Endothelial cell of umbilical vein (primary cell): ENCODE results near the gene GRK5. TPM values are rescaled to one million over a fixed set of nuclear protein-coding genes. Genes with fewer than 3 reads are reported as not detected.
A peak's percentile ranks its signal among the peaks of the same experiment; 100 is the strongest.

Experiments used
- BruUV-seq: library from RNA; stranded (reverse); fragments of 400-500 nt; replicated peaks from 2 replicates; lab custom pipeline; 2021; lab: Mats Ljungman, UMichigan
- CTCF ChIA-PET: fragments of 300-600, 350-600 bp; sonication (Branson Sonifier 250); formaldehyde crosslinking; loops from one replicate; lab custom pipeline; 2021; ENCODE audit warnings: antibody characterized with exemption, inconsistent platforms; lab: Charles Lee
- POLR2A ChIA-PET: fragments of 300-600, 350-600 bp; sonication (Branson Sonifier 250); formaldehyde crosslinking; loops from one replicate; lab custom pipeline; 2021; ENCODE audit warnings: antibody characterized with exemption, inconsistent platforms; lab: Charles Lee
- DNase-seq: peaks from one replicate; pipeline ENCODE4 v3.0.0-alpha.2; 2011; ENCODE audit warnings: low read depth, low spot score
- FAIRE-seq: peaks from 2 replicates; lab custom pipeline; 2011; peaks lifted over from hg19 to GRCh38; lab: Jason Lieb, UNC
- H2AFZ ChIP-seq: 2 replicates; pipeline ENCODE4 v1.6.0; 2012; ENCODE audit warnings: low read depth, low read length, control low read depth, inconsistent platforms
- H3K27ac ChIP-seq: 2 replicates; pipeline ENCODE4 v1.5.1; 2011; ENCODE audit warnings: low read depth, mild to moderate bottlenecking, control low read depth, low read length, moderate library complexity; ENCODE audit not compliant: insufficient read depth
- H3K27me3 ChIP-seq, 2 experiments: 2 replicates each; pipeline versions ENCODE4 v1.6.0 to v1.6.1; 2011; ENCODE audit warnings: low read length in 2 of 2, mixed read lengths in 1 of 2; ENCODE audit not compliant: control insufficient read depth in 2 of 2, insufficient read depth in 2 of 2
- H3K36me3 ChIP-seq, 2 experiments: 2 replicates in 1 of 2; 3 replicates in 1 of 2; pipeline ENCODE4 v1.5.1; 2011; ENCODE audit warnings: low read length in 2 of 2, mild to moderate bottlenecking in 1 of 2, moderate library complexity in 1 of 2; ENCODE audit not compliant: control insufficient read depth in 2 of 2, insufficient read depth in 2 of 2; ENCODE audit errors: extremely low read depth in 1 of 2
- H3K4me1 ChIP-seq: 3 replicates; pipeline ENCODE4 v1.5.1; 2011; ENCODE audit warnings: mild to moderate bottlenecking, low read length; ENCODE audit not compliant: control insufficient read depth, insufficient read depth; ENCODE audit errors: extremely low read depth
- H3K4me2 ChIP-seq: 2 replicates; pipeline ENCODE4 v1.6.1; 2011; ENCODE audit warnings: low read length, control low read depth, mixed read lengths; ENCODE audit not compliant: insufficient read depth
- H3K4me3 ChIP-seq, 3 experiments: fragments of 200-600 bp in 1 of 3; sonication (generic), shearing (Covaris generic) in 1 of 3; replicated peaks in 1 of 3; 2 replicates each; pipeline ENCODE4 v1.5.1; 2011 to 2016; ENCODE audit warnings: control low read depth in 3 of 3, low read length in 3 of 3, mild to moderate bottlenecking in 2 of 3, inconsistent platforms in 1 of 3, low read depth in 1 of 3, moderate library complexity in 1 of 3; ENCODE audit not compliant: insufficient read depth in 1 of 3
- H3K79me2 ChIP-seq: 2 replicates; pipeline ENCODE4 v1.6.0; 2012; ENCODE audit warnings: low read length, inconsistent platforms; ENCODE audit not compliant: control insufficient read depth, insufficient read depth
- H3K9ac ChIP-seq: replicated peaks from 2 replicates; pipeline ENCODE3; 2011; ENCODE audit warnings: low read length, control low read depth; ENCODE audit not compliant: insufficient read depth; ENCODE audit errors: extremely low read depth
- H3K9me1 ChIP-seq: replicated peaks from 3 replicates; pipeline ENCODE4 v1.6.0; 2011; ENCODE audit warnings: mild to moderate bottlenecking, low read length; ENCODE audit not compliant: control insufficient read depth, insufficient read depth; ENCODE audit errors: extremely low read depth
- H3K9me3 ChIP-seq: replicated peaks from 2 replicates; pipeline ENCODE4 v1.5.1; 2012; ENCODE audit warnings: low read length, inconsistent platforms; ENCODE audit not compliant: control insufficient read depth, insufficient read depth
- H4K20me1 ChIP-seq: replicated peaks from 2 replicates; pipeline ENCODE3; 2011; ENCODE audit warnings: mild to moderate bottlenecking, low read length; ENCODE audit not compliant: control insufficient read depth, insufficient read depth; ENCODE audit errors: extremely low read depth
- CTCF ChIP-seq, 2 donors: IDR thresholded peaks; 1 replicate in 1 of 2; 2 replicates in 1 of 2; pipeline ENCODE4 v1.5.1; 2011; ENCODE audit warnings: low read length in 2 of 2, mild to moderate bottlenecking in 2 of 2, moderate library complexity in 2 of 2, control low read depth in 1 of 2, inconsistent platforms in 1 of 2, low read depth in 1 of 2; ENCODE audit not compliant: insufficient read depth in 1 of 2; ENCODE audit errors: extremely low read depth in 1 of 2
- EZH2 ChIP-seq: IDR thresholded peaks from 2 replicates; pipeline ENCODE4 v1.6.1; 2012; ENCODE audit warnings: borderline replicate concordance, low read depth, mild to moderate bottlenecking, moderate library complexity, low read length, inconsistent platforms; ENCODE audit not compliant: severe bottlenecking
- FOS ChIP-seq: IDR thresholded peaks from 2 replicates; pipeline ENCODE4 v1.6.1; 2011; ENCODE audit warnings: mild to moderate bottlenecking, low read length, moderate library complexity, borderline replicate concordance; ENCODE audit not compliant: insufficient read depth
- JUN ChIP-seq: IDR thresholded peaks from 2 replicates; pipeline ENCODE4 v1.6.1; 2011; ENCODE audit warnings: borderline replicate concordance, low read depth; ENCODE audit not compliant: insufficient read length, insufficient read depth
- MAX ChIP-seq: IDR thresholded peaks from 2 replicates; pipeline ENCODE4 v1.6.1; 2011; ENCODE audit not compliant: insufficient read depth, insufficient read length
- MYC ChIP-seq: IDR thresholded peaks from one replicate; pipeline ENCODE4 v1.6.1; 2011; ENCODE audit warnings: mild to moderate bottlenecking, low read depth, low read length
- POLR2A ChIP-seq: IDR thresholded peaks from 2 replicates; pipeline ENCODE4 v1.6.1; 2012; ENCODE audit warnings: low read depth, mild to moderate bottlenecking, control low read depth, low read length
- POLR2AphosphoS5 ChIP-seq: IDR thresholded peaks from 2 replicates; pipeline ENCODE4 v1.6.1; 2012; ENCODE audit warnings: low read depth, mild to moderate bottlenecking, control low read depth, low read length, moderate library complexity; ENCODE audit not compliant: insufficient read depth
- dilution Hi-C: fragments of 300-500 bp; cut with MboI; formaldehyde crosslinking; loops from one replicate; pipeline ENCODE4 v1.15.0; 2019; ENCODE audit warnings: low sequenced_read_pairs; ENCODE audit not compliant: extremely low pct_ligation_motif_present
- intact Hi-C: fragments of 100-400 bp; cut with micrococcal nuclease; formaldehyde crosslinking; loops from one replicate; pipeline ENCODE4 v1.10.0; 2022
- polyA plus RNA-seq, 4 experiments: library from polyadenylated mRNA; depleted of rRNA in 3 of 4; stranded (reverse) in 3 of 4; unstranded in 1 of 4; fragments of >200 nt; gene quantifications; 2 replicates each; pipeline versions ENCODE4 v1.2.1 to v1.2.3, GENCODE V29; 2011 to 2012; ENCODE audit warnings: missing spikeins in 1 of 4
- total RNA-seq: library from RNA; stranded (reverse); gene quantifications from 2 replicates; pipeline ENCODE4 v1.2.3, GENCODE V29; 2021

Gene GRK5
- total and polyA plus RNA-seq, 2 donors (not counting 3 experiments of a cell fraction or from before 2014, with no cell fraction given): 13.1 to 29.5 TPM

DNA sequence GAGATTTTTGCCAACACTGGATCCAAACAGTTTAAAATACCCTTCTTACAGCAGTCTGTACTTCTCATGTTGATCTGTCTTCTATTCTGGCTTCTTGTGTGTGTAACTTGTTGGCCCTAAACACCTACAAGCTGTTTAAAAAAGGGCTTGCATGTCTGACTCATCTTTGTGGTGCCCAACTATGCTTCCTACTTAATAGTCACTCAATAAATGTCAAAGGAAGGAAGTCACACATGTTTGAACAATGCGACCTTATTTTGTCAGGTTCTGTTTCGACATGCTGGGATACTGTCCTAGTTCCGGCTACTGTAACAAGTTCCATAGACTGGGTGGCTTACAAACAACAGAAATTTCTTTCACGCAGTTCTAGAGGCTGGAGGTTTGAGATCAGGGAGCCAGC lies 9.4 kb upstream of the GRK5 start:
- H3K27me3 ChIP-seq: no peaks in the 10 kb centered on the region
- H3K4me1 ChIP-seq: peaks cover 21% of the 10 kb centered on the region
- TF ChIP-seq MYC (no peak), FOS (peak; percentile 76), CTCF (IDR thresholded peaks at IDR 0.05; ENCODE audit: extremely low read depth in 1 of 2, insufficient read depth in 1 of 2, low read depth in 1 of 2, low read length in 2 of 2) (no peak), POLR2AphosphoS5 (peak; percentile 32), MAX (no peak), EZH2 (no peak), JUN (peak; percentile 65), POLR2A (no peak)
- peak overlapping the region; percentile 5 for H3K4me2 ChIP-seq
- ChIA-PET CTCF (interaction anchor here (0.7 to 6.6 kb wide), 17 partner anchors 8 to 404 kb away, joined by 3 to 245 read pairs (median 6); partner anchors contain the start of genes GRK5 and RGS10), POLR2A (interaction anchor here (1.5 kb wide), 1 partner anchor 9 kb away, joined by 3 read pairs; no protein-coding TSS in a partner anchor)
- DNase-seq (peak; percentile 33), FAIRE-seq (peak; percentile 90)
- peak overlapping the region; percentile 34 for H3K27ac ChIP-seq
- H4K20me1 ChIP-seq: no peaks in the 10 kb centered on the region
- dilution Hi-C loops (no loop called here), intact Hi-C loops (loop anchor here (1.0 to 2.0 kb wide), 3 partner anchors 19 to 399 kb away; partner anchors contain the start of genes PRDX3 and TIAL1)
- no TSS peak for BruUV-seq
- no peaks in the 10 kb centered on the region for H3K9me3 ChIP-seq
- H3K9ac ChIP-seq: no peak overlapping the region
- no peaks in the 10 kb centered on the region for H3K79me2 ChIP-seq
- H3K36me3 ChIP-seq: no peaks in the 10 kb centered on the region
- H3K9me1 ChIP-seq: no peaks in the 10 kb centered on the region
- H2AFZ ChIP-seq: peak overlapping the region; percentile 17
- H3K4me3 ChIP-seq: no peak overlapping the region
